HG03565 (cell line): Measurements from ENCODE around the gene ASTN1.

Source experiments
- ATAC-seq: cut with Tn5 transposase; IDR thresholded peaks from one replicate; pipeline ENCODE4 v1.9.1; 2021; ENCODE audit warnings: mild to moderate bottlenecking, moderate library complexity; ENCODE audit not compliant: unreplicated experiment

The ASTN1 gene

GRCh38 chr1:176884286-176884685 lies 280.2 kb downstream of the ASTN1 start:
- no peak for ATAC-seq

- peak; percentile 56 for ATAC-seq
Observed at GRCh38 chr1:176880955-176881595, 283.4 kb downstream of the ASTN1 start.

- no peak for ATAC-seq
Observed at GRCh38 chr1:176879784-176880620, 284.5 kb downstream of the ASTN1 start.

GRCh38 chr1:176878750-176879536 lies 285.6 kb downstream of the ASTN1 start:
- ATAC-seq = no peak

GRCh38 chr1:176877557-176877956 lies 287.0 kb downstream of the ASTN1 start:
- ATAC-seq = no peak

GRCh38 chr1:176876966-176877515 lies 287.5 kb downstream of the ASTN1 start:
- ATAC-seq = no peak

GRCh38 chr1:176869577-176869976 lies 294.9 kb downstream of the ASTN1 start:
- ATAC-seq = no peak

GRCh38 chr1:176866011-176866714 lies 298.3 kb downstream of the ASTN1 start:
- ATAC-seq = no peak

GRCh38 chr1:176864211-176864610 lies 300.3 kb downstream of the ASTN1 start:
- ATAC-seq = no peak

GRCh38 chr1:176863613-176864012 lies 300.9 kb downstream of the ASTN1 start:
- no peak for ATAC-seq

GRCh38 chr1:176858433-176858916 lies 306.0 kb downstream of the ASTN1 start:
- ATAC-seq = no peak

GRCh38 chr1:176857632-176858031 lies 306.9 kb downstream of the ASTN1 start:
- no peak for ATAC-seq

- no peak for ATAC-seq
Observed at GRCh38 chr1:176854758-176855745, 309.5 kb downstream of the ASTN1 start.

- ATAC-seq = no peak
Observed at GRCh38 chr1:176854121-176854520, 310.4 kb downstream of the ASTN1 start.

- no peak for ATAC-seq
Observed at GRCh38 chr1:176853503-176853902, 311.0 kb downstream of the ASTN1 start.

GRCh38 chr1:176852124-176852523 lies 312.4 kb downstream of the ASTN1 start:
- no peak for ATAC-seq

GRCh38 chr1:176850871-176851270 lies 313.6 kb downstream of the ASTN1 start:
- ATAC-seq = no peak

- no peak for ATAC-seq
Observed at GRCh38 chr1:176849281-176849680, 315.2 kb downstream of the ASTN1 start.

- ATAC-seq = no peak
Observed at GRCh38 chr1:176847052-176847451, 317.5 kb downstream of the ASTN1 start.
